SK-N-SH (cell line): ENCODE data around the gene CDSN. TPM values are rescaled to one million over a fixed set of nuclear protein-coding genes. Genes with fewer than 3 reads are reported as not detected.

Experiments used
- CTCF ChIA-PET: fragments of 300-600, 350-600 bp; formaldehyde crosslinking; extraction: SDS; loops from one replicate; lab custom pipeline; 2021; lab: Yijun Ruan, JAX
- POLR2A ChIA-PET: fragments of 350-600 bp; sonication (Branson Sonifier 250); formaldehyde crosslinking; extraction: SDS; loops from one replicate; lab custom pipeline; 2020; ENCODE audit warnings: antibody characterized with exemption, inconsistent platforms; lab: Yijun Ruan, JAX
- DNase-seq: peaks from one replicate; pipeline ENCODE4 v3.0.0; 2012
- H2AFZ ChIP-seq: fragments of 200-600 bp; sonication (generic); 2 replicates; pipeline ENCODE4 v1.8.1; 2016; ENCODE audit warnings: antibody characterized with exemption, mild to moderate bottlenecking, low read depth
- H3F3A ChIP-seq: fragments of 200-600 bp; sonication (generic); replicated peaks from 2 replicates; pipeline ENCODE3; 2016; ENCODE audit warnings: antibody characterized with exemption, mild to moderate bottlenecking; ENCODE audit not compliant: insufficient read depth
- H3K27ac ChIP-seq, 2 experiments: fragments of 200-500 bp in 1 of 2; fragments of 200-600 bp in 1 of 2; sonication (Bioruptor generic) in 1 of 2; sonication (generic), shearing (Covaris generic) in 1 of 2; 2 replicates each; pipeline versions ENCODE4 v1.5.1 to v1.6.1; 2014 to 2016; ENCODE audit warnings: low read depth in 2 of 2, inconsistent platforms in 1 of 2, low read length in 1 of 2, mild to moderate bottlenecking in 1 of 2, mixed read lengths in 1 of 2
- H3K27me3 ChIP-seq: fragments of 200-600 bp; sonication (generic), shearing (Covaris generic); 2 replicates; pipeline ENCODE4 v1.6.1; 2016; ENCODE audit warnings: mixed run types; ENCODE audit not compliant: insufficient read depth
- H3K36me3 ChIP-seq, 2 experiments: fragments of 200-500 bp in 1 of 2; fragments of 200-600 bp in 1 of 2; sonication (Bioruptor generic) in 1 of 2; sonication (generic) in 1 of 2; replicated peaks in 1 of 2; 2 replicates each; pipeline versions ENCODE3 to v1.5.1; 2014 to 2016; ENCODE audit warnings: low read length in 1 of 2, mild to moderate bottlenecking in 1 of 2; ENCODE audit not compliant: insufficient read depth in 2 of 2, control insufficient read depth in 1 of 2
- H3K4me1 ChIP-seq, 2 experiments: fragments of 200-500 bp in 1 of 2; fragments of 200-600 bp in 1 of 2; sonication (Bioruptor generic) in 1 of 2; sonication (generic), shearing (Covaris generic) in 1 of 2; 2 replicates each; pipeline versions ENCODE4 v1.5.1 to v1.6.1; 2014 to 2016; ENCODE audit warnings: low read depth in 1 of 2, low read length in 1 of 2, mixed run types in 1 of 2; ENCODE audit not compliant: insufficient read depth in 2 of 2, control insufficient read depth in 1 of 2
- H3K4me2 ChIP-seq: fragments of 200-600 bp; sonication (generic), shearing (Covaris generic); 2 replicates; pipeline ENCODE4 v1.6.1; 2017; ENCODE audit warnings: mixed run types
- H3K4me3 ChIP-seq, 2 experiments: fragments of 200-500 bp in 1 of 2; fragments of 200-600 bp in 1 of 2; sonication (Bioruptor generic) in 1 of 2; sonication (generic), shearing (Covaris generic) in 1 of 2; 2 replicates each; pipeline versions ENCODE4 v1.5.1 to v1.8.1; 2014 to 2016; ENCODE audit warnings: low read depth in 2 of 2, inconsistent platforms in 1 of 2, low read length in 1 of 2, mild to moderate bottlenecking in 1 of 2, mixed read lengths in 1 of 2, moderate library complexity in 1 of 2
- H3K79me2 ChIP-seq: fragments of 200-600 bp; sonication (generic); 2 replicates; pipeline ENCODE4 v1.8.1; 2017; ENCODE audit warnings: mild to moderate bottlenecking; ENCODE audit not compliant: insufficient read depth
- H3K9ac ChIP-seq: fragments of 200-600 bp; sonication (generic); 2 replicates; pipeline ENCODE4 v1.6.1; 2017; ENCODE audit warnings: mixed run types
- H3K9me2 ChIP-seq: fragments of 200-600 bp; sonication (generic); 2 replicates; pipeline ENCODE4 v1.6.1; 2017; ENCODE audit warnings: mixed run types
- H3K9me3 ChIP-seq: fragments of 200-600 bp; sonication (generic); 2 replicates; pipeline ENCODE4 v1.6.1; 2017; ENCODE audit warnings: mixed run types, mild to moderate bottlenecking, moderate library complexity
- H4K20me1 ChIP-seq: fragments of 200-600 bp; sonication (generic); 2 replicates; pipeline ENCODE4 v1.6.1; 2017; ENCODE audit warnings: mild to moderate bottlenecking, mixed run types; ENCODE audit not compliant: insufficient read depth
- ELF1 ChIP-seq: IDR thresholded peaks from 2 replicates; pipeline ENCODE4 v1.4.0; 2012
- FOSL2 ChIP-seq: IDR thresholded peaks from 2 replicates; pipeline ENCODE4 v1.4.0; 2012; ENCODE audit warnings: low read depth, mild to moderate bottlenecking, moderate library complexity, borderline replicate concordance
- FOXJ3 ChIP-seq: sonication (generic); formaldehyde crosslinking; IDR thresholded peaks from 2 replicates; pipeline ENCODE4 v1.5.1; 2020; ENCODE audit warnings: mild to moderate bottlenecking, missing genetic modification reagents
- GABPA ChIP-seq: IDR thresholded peaks from 2 replicates; pipeline ENCODE4 v1.4.0; 2012; ENCODE audit warnings: low read depth, mild to moderate bottlenecking
- JUND ChIP-seq: IDR thresholded peaks from 2 replicates; pipeline ENCODE4 v1.4.0; 2012
- NFIC ChIP-seq: IDR thresholded peaks from 2 replicates; pipeline ENCODE4 v1.4.0; 2012; ENCODE audit warnings: borderline replicate concordance
- RCOR1 ChIP-seq: fragments of 150-350 bp; IDR thresholded peaks from 2 replicates; pipeline ENCODE4 v1.6.1; 2017; ENCODE audit warnings: antibody characterized with exemption, low read length
- RFX5 ChIP-seq: IDR thresholded peaks from 2 replicates; pipeline ENCODE4 v1.6.1; 2012; ENCODE audit warnings: mild to moderate bottlenecking, improper control_type of control experiment, low read length
- RXRA ChIP-seq: IDR thresholded peaks from 2 replicates; pipeline ENCODE4 v1.4.0; 2012; ENCODE audit warnings: low read depth, mild to moderate bottlenecking, borderline replicate concordance
- SMC3 ChIP-seq: IDR thresholded peaks from 2 replicates; pipeline ENCODE4 v1.6.1; 2012; ENCODE audit warnings: low read depth, low read length, improper control_type of control experiment
- TCF12 ChIP-seq: IDR thresholded peaks from 2 replicates; pipeline ENCODE4 v1.4.0; 2012
- WGBS: methylation state at CpG from one replicate; pipeline ENCODE4 v1.1.6; 2017; ENCODE audit warnings: low lambda C conversion rate; 5-methylcytosine and 5-hydroxymethylcytosine counted together
- polyA plus RNA-seq, 3 experiments: library from polyadenylated mRNA; depleted of rRNA; stranded (reverse); fragments of >200 nt; gene quantifications; 2 replicates each; pipeline ENCODE4 v1.2.3, GENCODE V29; 2012
- TF ChIP-seq, protein P1 (sequence below): IDR thresholded peaks from 2 replicates; pipeline ENCODE4 v1.4.0; 2012; ENCODE audit warnings: low read depth
- TF ChIP-seq, protein P2 (sequence below): IDR thresholded peaks from 2 replicates; pipeline ENCODE4; 2012
- TF ChIP-seq, protein P3 (sequence below): IDR thresholded peaks from 2 replicates; pipeline ENCODE4 v1.6.1; 2012; ENCODE audit warnings: mild to moderate bottlenecking, low read depth, low read length, moderate library complexity
- TF ChIP-seq, protein P4 (sequence below): IDR thresholded peaks from 2 replicates; pipeline ENCODE4 v1.4.0; 2012; ENCODE audit warnings: low read depth, borderline replicate concordance
- TF ChIP-seq, protein P5 (sequence below): IDR thresholded peaks from 2 replicates; pipeline ENCODE4 v1.4.0; 2012; ENCODE audit warnings: low read depth, borderline replicate concordance

The CDSN gene
- polyA plus RNA-seq, 1 of the 3 experiments (the other 2 are of a cell fraction), result 0.02 TPM

DNA sequence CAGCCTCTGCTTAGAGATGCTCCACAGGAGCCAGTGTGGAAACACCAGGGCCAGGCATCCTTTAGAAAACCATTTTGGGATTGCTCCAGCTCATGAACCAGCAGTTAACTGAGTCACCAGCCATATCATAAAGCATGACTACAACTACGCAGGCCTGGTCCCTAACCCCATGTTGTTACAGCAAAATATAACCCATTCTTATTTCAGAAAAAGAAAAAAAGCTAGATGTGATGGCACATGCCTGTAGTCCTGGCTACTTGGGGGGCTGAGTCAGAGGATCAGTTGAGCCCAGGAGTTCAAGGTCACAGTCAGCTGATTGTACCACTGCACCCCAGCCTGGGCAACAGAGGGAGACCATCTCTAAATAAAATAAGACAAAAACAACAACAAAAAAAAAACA, 44.7 kb downstream of the CDSN start:
- Histone ChIP-seq H3K27ac (peak overlapping the region in 1 of 2 experiments; percentile 6; a peak in 1 of 4 replicates), H3K9me2 (no peaks in the 10 kb centered on the region), H4K20me1 (no peaks in the 10 kb centered on the region), H3F3A (peaks cover 13% of the 10 kb centered on the region), H3K36me3 (no peaks in the 10 kb centered on the region), H3K27me3 (no peaks in the 10 kb centered on the region), H3K4me1 (peaks cover 9 to 10% of the 10 kb centered on the region in 2 experiments; a peak in 3 of 4 replicates), H3K9ac (no peak overlapping the region), H3K4me3 (no peak overlapping the region), H3K9me3 (no peaks in the 10 kb centered on the region), H2AFZ (no peak overlapping the region)
- WGBS, result 38% methylated on average over 1 of the region's 1 CpG
- ChIA-PET CTCF (no interaction called here), POLR2A (no interaction called here)
- TF ChIP-seq GABPA, result no peak
- TF ChIP-seq, protein P1, sequence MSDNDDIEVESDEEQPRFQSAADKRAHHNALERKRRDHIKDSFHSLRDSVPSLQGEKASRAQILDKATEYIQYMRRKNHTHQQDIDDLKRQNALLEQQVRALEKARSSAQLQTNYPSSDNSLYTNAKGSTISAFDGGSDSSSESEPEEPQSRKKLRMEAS, result 0 out of 2 replicates have a peak, but pooled peaks have one; percentile 19
- TF ChIP-seq JUND, result peak; percentile 55; the same call in 1 of the 2 replicates
- TF ChIP-seq TCF12, result peak; percentile 20; the same call in 1 of the 2 replicates
- TF ChIP-seq, protein P2, sequence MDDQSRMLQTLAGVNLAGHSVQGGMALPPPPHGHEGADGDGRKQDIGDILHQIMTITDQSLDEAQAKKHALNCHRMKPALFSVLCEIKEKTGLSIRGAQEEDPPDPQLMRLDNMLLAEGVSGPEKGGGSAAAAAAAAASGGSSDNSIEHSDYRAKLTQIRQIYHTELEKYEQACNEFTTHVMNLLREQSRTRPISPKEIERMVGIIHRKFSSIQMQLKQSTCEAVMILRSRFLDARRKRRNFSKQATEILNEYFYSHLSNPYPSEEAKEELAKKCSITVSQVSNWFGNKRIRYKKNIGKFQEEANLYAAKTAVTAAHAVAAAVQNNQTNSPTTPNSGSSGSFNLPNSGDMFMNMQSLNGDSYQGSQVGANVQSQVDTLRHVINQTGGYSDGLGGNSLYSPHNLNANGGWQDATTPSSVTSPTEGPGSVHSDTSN, result no peak
- no peak for TF ChIP-seq RCOR1
- TF ChIP-seq, protein P3, sequence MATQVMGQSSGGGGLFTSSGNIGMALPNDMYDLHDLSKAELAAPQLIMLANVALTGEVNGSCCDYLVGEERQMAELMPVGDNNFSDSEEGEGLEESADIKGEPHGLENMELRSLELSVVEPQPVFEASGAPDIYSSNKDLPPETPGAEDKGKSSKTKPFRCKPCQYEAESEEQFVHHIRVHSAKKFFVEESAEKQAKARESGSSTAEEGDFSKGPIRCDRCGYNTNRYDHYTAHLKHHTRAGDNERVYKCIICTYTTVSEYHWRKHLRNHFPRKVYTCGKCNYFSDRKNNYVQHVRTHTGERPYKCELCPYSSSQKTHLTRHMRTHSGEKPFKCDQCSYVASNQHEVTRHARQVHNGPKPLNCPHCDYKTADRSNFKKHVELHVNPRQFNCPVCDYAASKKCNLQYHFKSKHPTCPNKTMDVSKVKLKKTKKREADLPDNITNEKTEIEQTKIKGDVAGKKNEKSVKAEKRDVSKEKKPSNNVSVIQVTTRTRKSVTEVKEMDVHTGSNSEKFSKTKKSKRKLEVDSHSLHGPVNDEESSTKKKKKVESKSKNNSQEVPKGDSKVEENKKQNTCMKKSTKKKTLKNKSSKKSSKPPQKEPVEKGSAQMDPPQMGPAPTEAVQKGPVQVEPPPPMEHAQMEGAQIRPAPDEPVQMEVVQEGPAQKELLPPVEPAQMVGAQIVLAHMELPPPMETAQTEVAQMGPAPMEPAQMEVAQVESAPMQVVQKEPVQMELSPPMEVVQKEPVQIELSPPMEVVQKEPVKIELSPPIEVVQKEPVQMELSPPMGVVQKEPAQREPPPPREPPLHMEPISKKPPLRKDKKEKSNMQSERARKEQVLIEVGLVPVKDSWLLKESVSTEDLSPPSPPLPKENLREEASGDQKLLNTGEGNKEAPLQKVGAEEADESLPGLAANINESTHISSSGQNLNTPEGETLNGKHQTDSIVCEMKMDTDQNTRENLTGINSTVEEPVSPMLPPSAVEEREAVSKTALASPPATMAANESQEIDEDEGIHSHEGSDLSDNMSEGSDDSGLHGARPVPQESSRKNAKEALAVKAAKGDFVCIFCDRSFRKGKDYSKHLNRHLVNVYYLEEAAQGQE, result no peak
- TF ChIP-seq FOSL2, result peak; percentile 54; the same call in 1 of the 2 replicates
- TF ChIP-seq, all 33 proteins: peak for 4
- Histone ChIP-seq H3K79me2 (no peaks in the 10 kb centered on the region), H3K4me2 (no peak overlapping the region)
- no peak for DNase-seq

DNA sequence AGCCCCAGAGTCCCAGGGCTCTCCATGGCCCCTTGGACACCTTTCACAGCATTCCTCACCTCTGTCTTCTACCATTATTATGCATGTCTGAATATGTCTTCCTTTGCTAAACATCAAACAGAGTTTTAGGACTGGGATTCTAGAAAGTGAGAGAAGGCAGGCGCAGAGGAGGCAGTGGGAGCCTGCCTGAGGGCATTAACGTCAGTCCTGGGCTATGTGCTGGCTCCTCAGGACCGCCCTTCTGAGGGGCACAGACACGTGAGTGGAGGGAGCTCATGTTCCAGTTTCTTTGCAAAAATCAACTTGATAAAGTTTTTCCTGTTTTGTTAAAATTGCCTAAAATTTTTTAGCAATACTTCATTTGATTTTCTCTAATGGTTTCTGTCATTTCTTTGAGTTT, 45.8 kb downstream of the CDSN start:
- Histone ChIP-seq H3K4me2 (no peak overlapping the region), H3K36me3 (no peaks in the 10 kb centered on the region), H2AFZ (0 out of 2 replicates have a peak overlapping the region, but pooled peaks have one; percentile 32), H3K4me1 (peaks cover 6 to 10% of the 10 kb centered on the region in 2 experiments; a peak in 3 of 4 replicates), H3K79me2 (no peaks in the 10 kb centered on the region), H3K27ac (no peak overlapping the region), H3K27me3 (no peaks in the 10 kb centered on the region), H3K9me2 (no peaks in the 10 kb centered on the region), H3K4me3 (no peak overlapping the region), H4K20me1 (no peaks in the 10 kb centered on the region), H3F3A (peaks cover 17% of the 10 kb centered on the region), H3K9ac (no peak overlapping the region), H3K9me3 (no peaks in the 10 kb centered on the region)
- DNase-seq, result no peak
- CTCF ChIA-PET, result interaction anchor here (1.4 to 2.6 kb wide), 2 partner anchors 13 kb away, joined by 4 to 13 read pairs; no protein-coding TSS in a partner anchor
- POLR2A ChIA-PET, result no interaction called here
- WGBS, result 88% methylated on average over 4 of the region's 4 CpGs
- TF ChIP-seq NFIC, result no peak
- TF ChIP-seq, protein P4, sequence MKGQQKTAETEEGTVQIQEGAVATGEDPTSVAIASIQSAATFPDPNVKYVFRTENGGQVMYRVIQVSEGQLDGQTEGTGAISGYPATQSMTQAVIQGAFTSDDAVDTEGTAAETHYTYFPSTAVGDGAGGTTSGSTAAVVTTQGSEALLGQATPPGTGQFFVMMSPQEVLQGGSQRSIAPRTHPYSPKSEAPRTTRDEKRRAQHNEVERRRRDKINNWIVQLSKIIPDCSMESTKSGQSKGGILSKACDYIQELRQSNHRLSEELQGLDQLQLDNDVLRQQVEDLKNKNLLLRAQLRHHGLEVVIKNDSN, result no peak
- no peak for TF ChIP-seq FOXJ3 (CRISPR knock-in tag)
- no peak for TF ChIP-seq SMC3
- TF ChIP-seq, protein P3, result no peak
- TF ChIP-seq RXRA, result no peak
- no peak for TF ChIP-seq ELF1
- TF ChIP-seq, protein P5, sequence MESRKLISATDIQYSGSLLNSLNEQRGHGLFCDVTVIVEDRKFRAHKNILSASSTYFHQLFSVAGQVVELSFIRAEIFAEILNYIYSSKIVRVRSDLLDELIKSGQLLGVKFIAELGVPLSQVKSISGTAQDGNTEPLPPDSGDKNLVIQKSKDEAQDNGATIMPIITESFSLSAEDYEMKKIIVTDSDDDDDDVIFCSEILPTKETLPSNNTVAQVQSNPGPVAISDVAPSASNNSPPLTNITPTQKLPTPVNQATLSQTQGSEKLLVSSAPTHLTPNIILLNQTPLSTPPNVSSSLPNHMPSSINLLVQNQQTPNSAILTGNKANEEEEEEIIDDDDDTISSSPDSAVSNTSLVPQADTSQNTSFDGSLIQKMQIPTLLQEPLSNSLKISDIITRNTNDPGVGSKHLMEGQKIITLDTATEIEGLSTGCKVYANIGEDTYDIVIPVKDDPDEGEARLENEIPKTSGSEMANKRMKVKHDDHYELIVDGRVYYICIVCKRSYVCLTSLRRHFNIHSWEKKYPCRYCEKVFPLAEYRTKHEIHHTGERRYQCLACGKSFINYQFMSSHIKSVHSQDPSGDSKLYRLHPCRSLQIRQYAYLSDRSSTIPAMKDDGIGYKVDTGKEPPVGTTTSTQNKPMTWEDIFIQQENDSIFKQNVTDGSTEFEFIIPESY, result no peak
- no peak for TF ChIP-seq FOSL2
- TF ChIP-seq GABPA, result no peak
- TF ChIP-seq RFX5, result no peak
